HPDE6-E6E7 (cell line): ENCODE results near the gene FCRL1.

Experiments used
- DNase-seq: peaks from one replicate; pipeline ENCODE4 v3.0.0; 2011; ENCODE audit warnings: missing footprints; ENCODE audit errors: extremely low spot score

FCRL1 gene

GRCh38 chr1:157819896-157820295 lies at the start of gene FCRL1:
Gene FCRL1, minus strand, starts transcription at chr1:157820120. Its CDS starts 83 bp downstream, at chr1:157820037.
- DNase-seq, result no peak

GRCh38 chr1:157868654-157869053 lies 48.7 kb upstream of the FCRL1 start:
- no peak for DNase-seq

- peak; percentile 29 for DNase-seq
Observed at GRCh38 chr1:157862114-157863070, 42.5 kb upstream of the FCRL1 start.

GRCh38 chr1:157856538-157856937 lies 36.6 kb upstream of the FCRL1 start:
- no peak for DNase-seq

GRCh38 chr1:157852476-157852875 lies 32.6 kb upstream of the FCRL1 start:
- no peak for DNase-seq

GRCh38 chr1:157849229-157849875 lies 29.4 kb upstream of the FCRL1 start:
- DNase-seq, result no peak

- no peak for DNase-seq
Observed at GRCh38 chr1:157844089-157844830, 24.3 kb upstream of the FCRL1 start.

GRCh38 chr1:157842939-157843338 lies 23.0 kb upstream of the FCRL1 start:
- DNase-seq, result no peak

- DNase-seq, result no peak
Observed at GRCh38 chr1:157841708-157842107, 21.8 kb upstream of the FCRL1 start, which contains the start of gene CD5L. Gene CD5L, minus strand, starts transcription at chr1:157841808. Its CDS starts 107 bp downstream, at chr1:157841701.

- no peak for DNase-seq
Observed at GRCh38 chr1:157838966-157839365, 19.0 kb upstream of the FCRL1 start.

GRCh38 chr1:157834430-157834829 lies 14.5 kb upstream of the FCRL1 start:
- no peak for DNase-seq

- DNase-seq, result no peak
Observed at GRCh38 chr1:157833145-157833544, 13.2 kb upstream of the FCRL1 start.

GRCh38 chr1:157831968-157832626 lies 12.2 kb upstream of the FCRL1 start:
- DNase-seq, result no peak

- DNase-seq, result no peak
Observed at GRCh38 chr1:157830887-157831286, 11.0 kb upstream of the FCRL1 start.

GRCh38 chr1:157829711-157830110 lies 9.8 kb upstream of the FCRL1 start:
- no peak for DNase-seq

- no peak for DNase-seq
Observed at GRCh38 chr1:157829210-157829609, 9.3 kb upstream of the FCRL1 start.

- DNase-seq, result no peak
Observed at GRCh38 chr1:157820299-157820698, 379 bp upstream of the FCRL1 start.

GRCh38 chr1:157819215-157819614 lies 705 bp downstream of the FCRL1 start:
- DNase-seq, result no peak

GRCh38 chr1:157813269-157813668 lies 6.7 kb downstream of the FCRL1 start:
- DNase-seq, result no peak

- no peak for DNase-seq
Observed at GRCh38 chr1:157806431-157807149, 13.3 kb downstream of the FCRL1 start.

GRCh38 chr1:157803851-157804250 lies 16.1 kb downstream of the FCRL1 start:
- DNase-seq, result no peak
